ENCODE data around the gene PWWP2B. TPM values are rescaled to one million over a fixed set of nuclear protein-coding genes. Genes with fewer than 3 reads are reported as not detected.

The PWWP2B gene
- total and polyA plus RNA-seq, 9 of the 15 experiments (the other 6 are each of a cell fraction or from before 2014, with no cell fraction given) = 0.07 to 9.2 (median 1.6) TPM; not detected in 1

DNA sequence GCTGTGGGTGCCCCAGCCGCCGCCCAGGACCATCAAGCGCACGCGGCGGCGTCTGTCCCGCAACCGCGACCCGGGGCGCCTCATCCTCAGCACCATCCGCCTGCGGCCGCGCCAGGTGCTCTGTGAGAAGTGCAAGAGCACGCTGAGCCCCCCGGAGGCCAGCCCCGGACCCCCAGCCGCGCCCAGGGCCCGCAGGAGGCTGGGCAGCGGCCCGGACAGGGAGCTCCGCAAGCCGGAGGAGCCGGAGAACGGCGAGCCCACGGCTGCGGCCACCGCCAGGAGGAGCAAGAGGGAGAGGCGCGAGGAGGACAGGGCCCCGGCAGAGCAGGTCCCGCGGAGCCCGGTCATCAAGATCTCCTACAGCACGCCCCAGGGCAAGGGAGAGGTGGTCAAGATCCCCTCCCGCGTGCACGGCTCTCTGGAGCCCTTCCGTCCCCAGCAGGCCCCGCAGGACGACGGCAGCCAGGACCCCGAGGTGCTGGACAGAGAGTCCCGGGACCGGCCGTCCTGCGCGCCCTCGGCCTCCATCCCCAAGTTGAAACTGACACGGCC is 8.0 kb downstream of the PWWP2B start:
- FAIRE-seq (no peak), ATAC-seq (no peak), DNase-seq (ENCODE audit: extremely low read depth in 1 of 4, low spot score in 3 of 4) (no peak)
- Histone ChIP-seq H3K27ac (ENCODE audit: extremely low read depth, low read depth, low read length) (no peak overlapping the region), H3K4me3 (no peak overlapping the region), H4K20me1 (replicated peaks; ENCODE audit: control insufficient read depth, insufficient read depth, low read length) (no peaks in the 10 kb centered on the region), H3K79me2 (ENCODE audit: control insufficient read depth, insufficient read depth, low read length) (no peaks in the 10 kb centered on the region), H3K4me1 (replicated peaks in 1 of 2; ENCODE audit: control insufficient read depth in 2 of 2, insufficient read depth in 2 of 2, low read length in 2 of 2) (peaks cover 0 to 54% of the 10 kb centered on the region in 2 experiments; a peak in 2 of 5 replicates), H3K27me3 (ENCODE audit: control insufficient read depth in 2 of 2, insufficient read depth in 2 of 2, low read length in 2 of 2) (no peaks in the 10 kb centered on the region), H3K9me3 (replicated peaks; ENCODE audit: control insufficient read depth, insufficient read depth, low read depth, low read length) (no peaks in the 10 kb centered on the region), H3K36me3 (ENCODE audit: control insufficient read depth, insufficient read depth, low read length) (peaks cover 12% of the 10 kb centered on the region; the same call in 1 of the 3 replicates), H3K4me2 (ENCODE audit: insufficient read depth, low read length) (no peak overlapping the region), H2AFZ (ENCODE audit: low read depth, low read length) (no peak overlapping the region), H3K9me1 (ENCODE audit: control insufficient read depth, insufficient read depth, low read length) (no peaks in the 10 kb centered on the region), H3K9ac (ENCODE audit: insufficient read depth in 1 of 2, low read depth in 2 of 2, low read length in 2 of 2) (no peak overlapping the region)
- no peak for TF ChIP-seq POLR2H (tag; IDR thresholded peaks at IDR 0.05; ENCODE audit: low read depth)
- no peak for TF ChIP-seq ADNP (tag; IDR thresholded peaks at IDR 0.05)
- TF ChIP-seq PHTF2 (CRISPR knock-in tag; IDR thresholded peaks at IDR 0.05) = no peak
- TF ChIP-seq HDAC8 (tag; IDR thresholded peaks at IDR 0.05) = no peak
- TF ChIP-seq, protein P1, sequence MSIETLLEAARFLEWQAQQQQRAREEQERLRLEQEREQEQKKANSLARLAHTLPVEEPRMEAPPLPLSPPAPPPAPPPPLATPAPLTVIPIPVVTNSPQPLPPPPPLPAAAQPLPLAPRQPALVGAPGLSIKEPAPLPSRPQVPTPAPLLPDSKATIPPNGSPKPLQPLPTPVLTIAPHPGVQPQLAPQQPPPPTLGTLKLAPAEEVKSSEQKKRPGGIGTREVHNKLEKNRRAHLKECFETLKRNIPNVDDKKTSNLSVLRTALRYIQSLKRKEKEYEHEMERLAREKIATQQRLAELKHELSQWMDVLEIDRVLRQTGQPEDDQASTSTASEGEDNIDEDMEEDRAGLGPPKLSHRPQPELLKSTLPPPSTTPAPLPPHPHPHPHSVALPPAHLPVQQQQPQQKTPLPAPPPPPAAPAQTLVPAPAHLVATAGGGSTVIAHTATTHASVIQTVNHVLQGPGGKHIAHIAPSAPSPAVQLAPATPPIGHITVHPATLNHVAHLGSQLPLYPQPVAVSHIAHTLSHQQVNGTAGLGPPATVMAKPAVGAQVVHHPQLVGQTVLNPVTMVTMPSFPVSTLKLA (conservative IDR thresholded peaks at IDR 0.05) = no peak
- TF ChIP-seq, protein P2, sequence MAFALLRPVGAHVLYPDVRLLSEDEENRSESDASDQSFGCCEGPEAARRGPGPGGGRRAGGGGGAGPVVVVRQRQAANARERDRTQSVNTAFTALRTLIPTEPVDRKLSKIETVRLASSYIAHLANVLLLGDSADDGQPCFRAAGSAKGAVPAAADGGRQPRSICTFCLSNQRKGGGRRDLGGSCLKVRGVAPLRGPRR (CRISPR knock-in tag; IDR thresholded peaks at IDR 0.05) = no peak
- no peak for TF ChIP-seq NCOA1 (IDR thresholded peaks at IDR 0.05; ENCODE audit: low read depth)
- TF ChIP-seq, protein P3, sequence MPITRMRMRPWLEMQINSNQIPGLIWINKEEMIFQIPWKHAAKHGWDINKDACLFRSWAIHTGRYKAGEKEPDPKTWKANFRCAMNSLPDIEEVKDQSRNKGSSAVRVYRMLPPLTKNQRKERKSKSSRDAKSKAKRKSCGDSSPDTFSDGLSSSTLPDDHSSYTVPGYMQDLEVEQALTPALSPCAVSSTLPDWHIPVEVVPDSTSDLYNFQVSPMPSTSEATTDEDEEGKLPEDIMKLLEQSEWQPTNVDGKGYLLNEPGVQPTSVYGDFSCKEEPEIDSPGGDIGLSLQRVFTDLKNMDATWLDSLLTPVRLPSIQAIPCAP (CRISPR knock-in tag; IDR thresholded peaks at IDR 0.05; ENCODE audit: borderline replicate concordance) = no peak
- no peak for TF ChIP-seq ZNF134 (CRISPR knock-in tag; conservative IDR thresholded peaks at IDR 0.05)
- no peak for TF ChIP-seq HNRNPUL1 (IDR thresholded peaks at IDR 0.05; ENCODE audit: low read length)
- CTCF ChIA-PET (ENCODE audit: low intra/inter-chr PET ratio) = no interaction called here
- intact Hi-C loops (cut with micrococcal nuclease) = no loop called here
- POLR2A ChIA-PET = interaction anchor here (0.6 kb wide), 1 partner anchor 868 kb away, joined by 3 read pairs; no protein-coding TSS in a partner anchor
- no TSS peak for BruUV-seq (replicated peaks)
- WGBS (ENCODE audit: insufficient coverage, low coverage, missing lambda C conversion rate) = 88% methylated on average over 8 of the region's 54 CpGs
- in situ Hi-C loops (cut with MboI) = no loop called here

All from K562 (cell line).